ENCODE results near the gene STX12. TPM values are rescaled to one million over a fixed set of nuclear protein-coding genes. Genes with fewer than 3 reads are reported as not detected.

STX12 gene
- 10 to 100 TPM; 49.2 to 65.0 TPM for total RNA-seq

- Histone ChIP-seq H3K9me3 (no peaks in the 10 kb centered on the region), H3K4me1 (peaks cover 6% of the 10 kb centered on the region)
Measured at GRCh38 chr1:27772932-27773825, at the start of gene STX12. Gene STX12 (plus strand): TSS chr1:27773219. CDS start chr1:27773308, 89 bp downstream.

GRCh38 chr1:27724961-27725373 is 48.1 kb upstream of the STX12 start:
- Histone ChIP-seq H3K4me3 (peak overlapping the region; percentile 97), H3K9me3 (no peaks in the 10 kb centered on the region), H3K27me3 (no peaks in the 10 kb centered on the region), H3K4me1 (peaks cover 6% of the 10 kb centered on the region), H3K36me3 (no peaks in the 10 kb centered on the region), H3K9ac (ENCODE audit: low read depth in 2 of 2, low read length in 2 of 2) (peak overlapping the region; percentile 22 to 46), H3K27ac (no peak overlapping the region)
- intact Hi-C loops (cut with DNase I) = loop anchor here (5.0 kb wide), 1 partner anchor 48 kb away; no protein-coding TSS in a partner anchor
- no peak for TF ChIP-seq CTCF (IDR thresholded peaks at IDR 0.05)
- peak; percentile 34 for DNase-seq

More at GRCh38 chr1:27772932-27773825, at the start of gene STX12:
- no peaks in the 10 kb centered on the region for H3K27me3 ChIP-seq
- peak within 1 kb of the TSS; percentile 90 for H3K27ac ChIP-seq
- peak within 1 kb of the TSS; percentile 94 to 96 for H3K9ac ChIP-seq (ENCODE audit: low read depth in 2 of 2, low read length in 2 of 2)
- no peak for TF ChIP-seq CTCF (IDR thresholded peaks at IDR 0.05)
- peak; percentile 99 for DNase-seq
- H3K4me3 ChIP-seq = peak within 1 kb of the TSS; percentile 98
- intact Hi-C loops (cut with DNase I) = loop anchor here (10.0 kb wide), 1 partner anchor 52 kb away; no protein-coding TSS in a partner anchor
- H3K36me3 ChIP-seq = no peaks in the 10 kb centered on the region

DNA sequence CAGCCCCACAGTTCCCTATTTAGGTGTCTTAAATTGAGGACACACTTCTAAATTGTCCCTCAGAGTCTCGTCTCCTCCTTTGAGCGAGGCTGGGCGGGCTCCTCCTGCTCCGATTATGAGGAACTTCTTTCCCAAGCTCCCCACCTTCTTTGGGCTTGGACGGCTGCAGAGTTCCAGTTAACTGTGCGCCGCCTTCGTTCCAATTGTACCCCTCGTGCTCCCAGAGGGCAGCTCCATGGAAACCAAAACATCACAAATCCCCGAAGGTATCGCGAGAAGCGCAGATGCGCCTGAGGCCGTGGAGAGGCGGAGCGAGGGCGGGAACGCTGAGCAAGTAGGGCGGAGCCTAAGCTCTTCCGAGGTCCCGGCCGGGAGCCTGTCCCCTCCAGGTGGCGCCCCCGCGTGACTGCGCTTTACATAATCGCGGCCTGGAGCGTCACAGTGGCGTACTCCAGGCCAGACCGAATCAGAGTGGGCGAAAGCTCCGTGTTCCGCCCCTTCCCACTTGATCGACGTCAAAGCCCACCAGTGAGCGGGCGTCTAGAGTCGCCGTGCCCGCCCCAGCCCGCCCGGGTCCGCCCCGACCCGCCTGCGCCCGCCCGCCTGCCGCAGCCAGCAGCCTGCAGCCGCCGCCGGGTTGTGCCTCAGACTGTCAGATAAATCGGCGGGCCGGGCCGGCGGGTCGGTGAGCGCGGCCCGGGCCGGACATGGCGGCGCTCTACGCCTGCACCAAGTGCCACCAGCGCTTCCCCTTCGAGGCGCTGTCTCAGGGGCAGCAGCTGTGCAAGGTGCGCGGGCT is 47.4 kb upstream of the STX12 start, which contains the start of gene FAM76A:
Gene FAM76A (plus strand): TSS at position 588 of the 799 bp plus-strand sequence. CDS start 120 bp downstream, at position 708.
- peak; percentile 99 for DNase-seq
- Histone ChIP-seq H3K9me3 (no peaks in the 10 kb centered on the region), H3K4me1 (peaks cover 6% of the 10 kb centered on the region), H3K27ac (peak within 1 kb of the TSS; percentile 93), H3K4me3 (peak within 1 kb of the TSS; percentile 97), H3K36me3 (no peaks in the 10 kb centered on the region), H3K27me3 (no peaks in the 10 kb centered on the region), H3K9ac (ENCODE audit: low read depth in 2 of 2, low read length in 2 of 2) (peak within 1 kb of the TSS; percentile 62 to 98)
- peak; percentile 48 for TF ChIP-seq CTCF (IDR thresholded peaks at IDR 0.05)
- intact Hi-C loops (cut with DNase I) = no loop called here

DNA sequence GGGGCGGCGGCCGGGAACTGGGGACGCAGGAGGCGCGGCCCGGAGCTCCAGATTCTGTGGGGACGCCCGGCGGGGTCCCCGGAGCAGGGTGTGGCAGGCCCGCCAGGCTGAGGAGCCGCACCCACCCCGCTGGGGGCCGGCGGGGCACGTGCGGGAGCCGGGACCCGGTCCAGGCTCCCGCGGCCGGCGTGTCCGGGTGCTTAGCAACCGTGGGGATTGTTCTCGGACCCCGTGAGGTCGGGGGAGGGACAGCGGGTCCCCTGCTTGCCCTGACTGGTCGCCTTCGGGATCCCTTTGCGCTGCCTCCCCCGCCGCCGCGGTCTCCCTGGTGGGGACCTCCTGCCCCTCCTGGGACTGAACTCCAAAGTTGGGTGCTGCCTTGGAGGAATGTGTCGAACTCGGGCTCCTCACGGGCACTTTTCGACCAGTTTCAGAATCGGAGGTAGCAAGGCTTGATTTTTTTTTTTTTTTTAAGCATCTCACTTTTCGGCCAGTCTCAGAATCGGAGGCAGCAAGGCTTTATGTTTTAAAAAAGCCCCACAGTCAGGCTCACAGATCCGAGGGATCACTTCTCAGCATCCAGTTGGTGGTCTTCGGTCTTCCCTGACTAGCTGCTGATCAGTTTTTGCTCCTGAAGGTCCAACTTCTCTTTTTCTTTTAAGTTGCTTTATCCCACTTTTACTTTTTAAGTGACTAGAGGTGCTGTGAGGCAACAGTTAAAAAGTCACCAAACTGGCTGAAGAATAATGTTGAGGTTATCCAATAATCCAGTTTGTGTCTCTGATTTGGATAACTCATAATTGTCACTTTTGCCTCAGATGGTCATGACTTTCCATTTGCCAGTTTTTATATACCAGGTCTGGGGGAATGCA is 46.6 kb upstream of the STX12 start:
- Histone ChIP-seq H3K27ac (peak overlapping the region; percentile 93), H3K4me1 (peaks cover 6% of the 10 kb centered on the region), H3K27me3 (no peaks in the 10 kb centered on the region), H3K9ac (ENCODE audit: low read depth in 2 of 2, low read length in 2 of 2) (peak overlapping the region; percentile 62 to 98), H3K36me3 (no peaks in the 10 kb centered on the region), H3K4me3 (peak overlapping the region; percentile 97), H3K9me3 (no peaks in the 10 kb centered on the region)
- intact Hi-C loops (cut with DNase I) = no loop called here
- no peak for TF ChIP-seq CTCF (IDR thresholded peaks at IDR 0.05)
- peak; percentile 56 for DNase-seq

All from colonic mucosa (tissue), 4 donors.